H1 (cell line): Measurements from ENCODE around the gene ADH1B. TPM values are rescaled to one million over a fixed set of nuclear protein-coding genes. Genes with fewer than 3 reads are reported as not detected.

Experiments used
- CTCF ChIA-PET: fragments of 300-600 bp; sonication (Branson Sonifier 250); formaldehyde crosslinking; loops from one replicate; lab custom pipeline; 2021; ENCODE audit not compliant: partially characterized antibody; lab: Charles Lee
- POLR2A ChIA-PET: fragments of 300-600 bp; sonication (Branson Sonifier 250); formaldehyde crosslinking; loops from one replicate; lab custom pipeline; 2021; ENCODE audit warnings: inconsistent platforms; ENCODE audit not compliant: partially characterized antibody; lab: Charles Lee
- DNase-seq, 2 experiments: peaks; one replicate each; pipeline versions ENCODE4 v3.0.0 to v3.0.0-alpha.2; 2010 to 2022; ENCODE audit warnings: low spot score in 2 of 2, low read depth in 1 of 2, mixed read lengths in 1 of 2
- FAIRE-seq: peaks from 2 replicates; lab custom pipeline; 2011; peaks lifted over from hg19 to GRCh38; lab: Jason Lieb, UNC
- H2AFZ ChIP-seq: 2 replicates; pipeline ENCODE4 v1.8.1; 2012; ENCODE audit warnings: low read length, inconsistent platforms
- H2AK5ac ChIP-seq: 2 replicates; pipeline ENCODE4 v1.6.1; 2013; ENCODE audit warnings: low read depth, low read length
- H2BK120ac ChIP-seq: replicated peaks from 2 replicates; pipeline ENCODE3; 2013; ENCODE audit warnings: low read depth, low read length, inconsistent platforms
- H2BK12ac ChIP-seq: 2 replicates; pipeline ENCODE4 v1.6.1; 2013; ENCODE audit warnings: low read depth, low read length
- H2BK15ac ChIP-seq: 2 replicates; pipeline ENCODE4 v1.6.1; 2013; ENCODE audit warnings: low read length
- H2BK20ac ChIP-seq: 2 replicates; pipeline ENCODE4 v1.6.1; 2013; ENCODE audit warnings: low read length
- H2BK5ac ChIP-seq: 2 replicates; pipeline ENCODE4 v1.6.1; 2013; ENCODE audit warnings: low read depth, low read length
- H3K14ac ChIP-seq: 2 replicates; pipeline ENCODE4 v1.6.1; 2013; ENCODE audit warnings: inconsistent platforms; ENCODE audit not compliant: insufficient read length
- H3K18ac ChIP-seq: 2 replicates; pipeline ENCODE4 v1.6.1; 2013; ENCODE audit warnings: low read length; ENCODE audit errors: extremely low read depth
- H3K23ac ChIP-seq: 2 replicates; pipeline ENCODE4 v1.6.1; 2013; ENCODE audit warnings: inconsistent platforms; ENCODE audit not compliant: insufficient read length
- H3K23me2 ChIP-seq: 2 replicates; pipeline ENCODE4 v1.6.1; 2013; ENCODE audit warnings: low read depth, low read length
- H3K27ac ChIP-seq: 2 replicates; pipeline ENCODE4 v1.6.1; 2011; ENCODE audit warnings: low read depth, low read length, inconsistent platforms
- H3K27me3 ChIP-seq, 4 experiments: replicated peaks in 1 of 4; 1 replicate in 1 of 4; 2 replicates in 3 of 4; pipeline versions ENCODE4 v1.6.1 to v1.8.1; 2011 to 2013; ENCODE audit warnings: low read length in 3 of 4, mild to moderate bottlenecking in 3 of 4, inconsistent platforms in 2 of 4, mixed read lengths in 2 of 4, moderate library complexity in 1 of 4; ENCODE audit not compliant: control insufficient read depth in 3 of 4, insufficient read depth in 3 of 4; ENCODE audit errors: extremely low read depth in 1 of 4
- H3K36me3 ChIP-seq, 4 experiments: 2 replicates each; pipeline versions ENCODE4 v1.6.1 to v1.8.1; 2011 to 2013; ENCODE audit warnings: mild to moderate bottlenecking in 4 of 4, low read length in 3 of 4, moderate library complexity in 2 of 4, control low read depth in 1 of 4, inconsistent platforms in 1 of 4; ENCODE audit not compliant: insufficient read depth in 4 of 4, control insufficient read depth in 2 of 4
- H3K4ac ChIP-seq: replicated peaks from 2 replicates; pipeline ENCODE3; 2013; ENCODE audit warnings: low read length, low read depth, mixed read lengths, inconsistent platforms; ENCODE audit not compliant: insufficient read length
- H3K4me1 ChIP-seq, 4 experiments: replicated peaks in 1 of 4; 1 replicate in 1 of 4; 2 replicates in 3 of 4; pipeline versions ENCODE4 v1.6.1 to v1.8.1; 2011 to 2013; ENCODE audit warnings: low read length in 3 of 4, inconsistent platforms in 2 of 4, mixed read lengths in 1 of 4; ENCODE audit not compliant: insufficient read depth in 4 of 4, control insufficient read depth in 3 of 4
- H3K4me2 ChIP-seq, 2 experiments: 2 replicates each; pipeline versions ENCODE4 v1.6.1 to v1.8.1; 2011 to 2013; ENCODE audit warnings: low read depth in 2 of 2, low read length in 2 of 2, control low read depth in 1 of 2, inconsistent platforms in 1 of 2, mild to moderate bottlenecking in 1 of 2; ENCODE audit not compliant: insufficient read depth in 1 of 2
- H3K4me3 ChIP-seq, 4 experiments: fragments of 200-600, 300-600 bp in 1 of 4; sonication (generic), shearing (Covaris generic), sonication (Bioruptor Twin) in 1 of 4; 2 replicates each; pipeline versions ENCODE4 v1.5.1 to v1.8.1; 2011 to 2016; ENCODE audit warnings: low read length in 4 of 4, low read depth in 3 of 4, control low read depth in 2 of 4, inconsistent platforms in 2 of 4, mild to moderate bottlenecking in 2 of 4, mixed read lengths in 1 of 4, moderate library complexity in 1 of 4; ENCODE audit not compliant: insufficient read depth in 2 of 4; ENCODE audit errors: extremely low read depth in 1 of 4
- H3K56ac ChIP-seq: replicated peaks from 2 replicates; pipeline ENCODE3; 2013; ENCODE audit warnings: low read depth, mild to moderate bottlenecking, mixed read lengths, low read length, inconsistent platforms; ENCODE audit not compliant: insufficient read length
- H3K79me1 ChIP-seq: 2 replicates; pipeline ENCODE4 v1.6.1; 2013; ENCODE audit warnings: low read depth, low read length, control low read depth
- H3K79me2 ChIP-seq, 2 experiments: 2 replicates each; pipeline versions ENCODE4 v1.6.1 to v1.8.1; 2012 to 2013; ENCODE audit warnings: low read length in 2 of 2, mild to moderate bottlenecking in 2 of 2, inconsistent platforms in 1 of 2; ENCODE audit not compliant: insufficient read depth in 2 of 2, control insufficient read depth in 1 of 2
- H3K9ac ChIP-seq, 4 experiments: replicated peaks in 1 of 4; 1 replicate in 1 of 4; 2 replicates in 3 of 4; pipeline versions ENCODE4 v1.6.1 to v1.8.1; 2011 to 2013; ENCODE audit warnings: low read depth in 3 of 4, low read length in 3 of 4, control low read depth in 2 of 4, mild to moderate bottlenecking in 2 of 4, moderate library complexity in 2 of 4, inconsistent platforms in 1 of 4; ENCODE audit errors: extremely low read depth in 1 of 4
- H3K9me3 ChIP-seq, 2 experiments: 2 replicates each; pipeline versions ENCODE4 v1.6.1 to v1.8.1; 2012 to 2013; ENCODE audit warnings: mild to moderate bottlenecking in 2 of 2, moderate library complexity in 2 of 2, control low read depth in 1 of 2, inconsistent platforms in 1 of 2, low read depth in 1 of 2, low read length in 1 of 2, mixed read lengths in 1 of 2; ENCODE audit not compliant: insufficient read depth in 2 of 2
- H4K20me1 ChIP-seq, 2 experiments: replicated peaks in 1 of 2; 2 replicates each; pipeline versions ENCODE3 to v1.8.1; 2011 to 2013; ENCODE audit warnings: inconsistent platforms in 2 of 2, low read length in 2 of 2, mild to moderate bottlenecking in 1 of 2; ENCODE audit not compliant: insufficient read depth in 2 of 2, control insufficient read depth in 1 of 2
- H4K5ac ChIP-seq: 2 replicates; pipeline ENCODE4 v1.6.1; 2013; ENCODE audit warnings: low read length, low read depth, mixed read lengths, inconsistent platforms; ENCODE audit not compliant: insufficient read length
- H4K8ac ChIP-seq: 2 replicates; pipeline ENCODE4 v1.8.0; 2013; ENCODE audit warnings: mild to moderate bottlenecking, moderate library complexity, low read length, inconsistent platforms; ENCODE audit not compliant: insufficient read depth; ENCODE audit errors: extremely low read depth
- H4K91ac ChIP-seq: replicated peaks from 2 replicates; pipeline ENCODE3; 2013; ENCODE audit warnings: low read length, mixed read lengths, inconsistent platforms; ENCODE audit not compliant: insufficient read length
- ATF3 ChIP-seq: IDR thresholded peaks from 2 replicates; pipeline ENCODE4 v1.6.1; 2011; ENCODE audit warnings: low read depth, mild to moderate bottlenecking, low read length; ENCODE audit not compliant: insufficient read depth
- CREB1 ChIP-seq: IDR thresholded peaks from 2 replicates; pipeline ENCODE4 v1.6.1; 2012; ENCODE audit warnings: inconsistent platforms
- GTF2F1 ChIP-seq: IDR thresholded peaks from 2 replicates; pipeline ENCODE4 v1.6.1; 2012; ENCODE audit warnings: low read depth, low read length, improper control_type of control experiment, borderline replicate concordance
- MAFK ChIP-seq: IDR thresholded peaks from 2 replicates; pipeline ENCODE4 v1.6.1; 2012; ENCODE audit warnings: low read depth, mild to moderate bottlenecking, improper control_type of control experiment, low read length
- PHF8 ChIP-seq: fragments of 200-600 bp; sonication (generic); conservative IDR thresholded peaks from 2 replicates; pipeline ENCODE4 v1.7.1; 2012; ENCODE audit warnings: low read depth, mild to moderate bottlenecking, inconsistent platforms, low read length, moderate library complexity
- POLR2A ChIP-seq, 2 experiments: IDR thresholded peaks; 1 replicate in 1 of 2; 2 replicates in 1 of 2; pipeline ENCODE4 v1.6.1; 2011; ENCODE audit warnings: low read depth in 2 of 2, low read length in 2 of 2, mild to moderate bottlenecking in 2 of 2; ENCODE audit errors: control extremely low read depth in 1 of 2
- RAD21 ChIP-seq, 2 experiments: IDR thresholded peaks in 1 of 2; conservative IDR thresholded peaks in 1 of 2; 2 replicates each; pipeline ENCODE4 v1.6.1; 2011; ENCODE audit warnings: low read depth in 2 of 2, low read length in 2 of 2, improper control_type of control experiment in 1 of 2, inconsistent platforms in 1 of 2, mild to moderate bottlenecking in 1 of 2, moderate library complexity in 1 of 2
- RNF2 ChIP-seq: fragments of 200-900, 300-1000 bp; sonication (generic); IDR thresholded peaks from 2 replicates; pipeline ENCODE4 v1.7.1; 2016; ENCODE audit warnings: borderline replicate concordance, low read depth, mild to moderate bottlenecking, antibody characterized with exemption, low read length; ENCODE audit not compliant: poor library complexity, severe bottlenecking; ENCODE audit errors: missing control alignments
- RXRA ChIP-seq: IDR thresholded peaks from 2 replicates; pipeline ENCODE4 v1.6.1; 2011; ENCODE audit warnings: low read depth, mild to moderate bottlenecking, low read length, moderate library complexity; ENCODE audit not compliant: insufficient read depth
- TAF7 ChIP-seq: optimal IDR thresholded peaks from 2 replicates; pipeline ENCODE3; 2011; ENCODE audit warnings: low read depth, mild to moderate bottlenecking, inconsistent platforms, low read length, moderate library complexity, borderline replicate concordance
- TEAD4 ChIP-seq: IDR thresholded peaks from 2 replicates; pipeline ENCODE4 v1.6.1; 2012; ENCODE audit warnings: low read depth, low read length, inconsistent platforms, mixed read lengths
- WGBS, 2 experiments: shearing (Covaris generic) in 1 of 2; methylation state at CpG; one replicate each; pipeline versions ENCODE4 v1.1.6 to v1.1.7; 2013 to 2015; ENCODE audit warnings: low lambda C conversion rate in 2 of 2, mixed read lengths in 2 of 2, inconsistent platforms in 1 of 2, low coverage in 1 of 2, missing lambda C conversion rate in 1 of 2; ENCODE audit not compliant: insufficient replicate concordance in 2 of 2, insufficient coverage in 1 of 2, insufficient read length in 1 of 2; ENCODE audit errors: extremely low coverage in 1 of 2, missing lambda C conversion rate in 1 of 2; 5-methylcytosine and 5-hydroxymethylcytosine counted together
- polyA plus RNA-seq, 7 experiments: library from polyadenylated mRNA; depleted of rRNA in 3 of 7; stranded (reverse) in 5 of 7; unstranded in 2 of 7; fragments of >200 nt in 5 of 7; fragments of 200-250 nt in 2 of 7; gene quantifications; 1 replicate in 5 of 7; 2 replicates in 1 of 7; 4 replicates in 1 of 7; pipeline versions ENCODE4 v1.2.1 to v1.2.3, GENCODE V29; 2011 to 2013; ENCODE audit warnings: missing spikeins in 2 of 7, mixed read lengths in 2 of 7
- total RNA-seq: library from RNA; stranded (reverse); fragmentation: NEBNext Ultra II Directional; extraction: Animal tissue kit (Norgen Biotek cat#: 25700); gene quantifications from 2 replicates; pipeline ENCODE4 v1.2.1, GENCODE V29; 2021
- TF ChIP-seq, protein P1 (sequence below): IDR thresholded peaks from 2 replicates; pipeline ENCODE4 v1.6.1; 2012; ENCODE audit warnings: low read length, inconsistent platforms

ADH1B gene
- total and polyA plus RNA-seq, 2 of the 8 experiments (the other 6 are each of a cell fraction or from before 2014, with no cell fraction given): not detected

DNA sequence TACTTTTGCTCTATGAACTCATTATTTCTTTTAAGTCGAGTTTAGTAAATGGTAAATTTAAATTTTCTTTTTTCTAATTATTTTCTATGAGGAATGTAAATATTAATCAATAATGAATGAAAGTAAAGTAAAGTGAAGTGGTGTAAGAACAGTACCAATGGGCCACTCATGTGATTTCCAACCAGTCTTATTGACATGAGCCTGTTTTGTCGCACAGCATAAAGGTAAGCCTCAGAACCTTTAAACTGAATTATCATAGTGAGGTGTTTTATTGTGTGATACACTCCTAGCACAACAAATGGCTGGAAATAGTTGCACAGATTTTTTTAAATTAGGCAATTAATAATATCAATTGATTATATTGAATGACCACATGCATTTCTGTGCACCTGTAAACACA, 30.3 kb upstream of the ADH1B start:
- Histone ChIP-seq H4K20me1 (no peaks in the 10 kb centered on the region), H3K18ac (no peak overlapping the region), H4K5ac (no peak overlapping the region), H3K27me3 (no peaks in the 10 kb centered on the region), H2BK12ac (no peak overlapping the region), H3K14ac (no peak overlapping the region), H4K91ac (no peak overlapping the region), H4K8ac (no peak overlapping the region), H3K9me3 (no peaks in the 10 kb centered on the region), H3K27ac (no peak overlapping the region), H3K4ac (no peak overlapping the region), H3K23me2 (no peaks in the 10 kb centered on the region), H2BK120ac (no peak overlapping the region), H3K36me3 (no peaks in the 10 kb centered on the region), H3K4me1 (no peaks in the 10 kb centered on the region), H3K4me3 (no peak overlapping the region), H3K4me2 (no peak overlapping the region), H3K79me2 (no peaks in the 10 kb centered on the region), H3K9ac (no peak overlapping the region), H2BK5ac (no peak overlapping the region), H2BK20ac (no peak overlapping the region), H2AFZ (no peak overlapping the region), H3K56ac (no peak overlapping the region), H2AK5ac (no peak overlapping the region), H3K23ac (no peak overlapping the region), H3K79me1 (no peaks in the 10 kb centered on the region), H2BK15ac (no peak overlapping the region)
- FAIRE-seq (no peak), DNase-seq (no peak)
- CTCF ChIA-PET: no interaction called here
- TF ChIP-seq TEAD4 (no peak), GTF2F1 (no peak), RAD21 (IDR thresholded peaks at IDR 0.05 in 1 of 2, conservative IDR thresholded peaks at IDR 0.05 in 1 of 2; ENCODE audit: low read depth in 2 of 2, low read length in 2 of 2) (no peak), CREB1 (no peak), RNF2 (no peak), ATF3 (no peak), MAFK (no peak), PHF8 (no peak), TAF7 (no peak), RXRA (no peak), POLR2A (IDR thresholded peaks at IDR 0.05; ENCODE audit: control extremely low read depth in 1 of 2, low read depth in 2 of 2, low read length in 2 of 2) (no peak)
- TF ChIP-seq, protein P1, sequence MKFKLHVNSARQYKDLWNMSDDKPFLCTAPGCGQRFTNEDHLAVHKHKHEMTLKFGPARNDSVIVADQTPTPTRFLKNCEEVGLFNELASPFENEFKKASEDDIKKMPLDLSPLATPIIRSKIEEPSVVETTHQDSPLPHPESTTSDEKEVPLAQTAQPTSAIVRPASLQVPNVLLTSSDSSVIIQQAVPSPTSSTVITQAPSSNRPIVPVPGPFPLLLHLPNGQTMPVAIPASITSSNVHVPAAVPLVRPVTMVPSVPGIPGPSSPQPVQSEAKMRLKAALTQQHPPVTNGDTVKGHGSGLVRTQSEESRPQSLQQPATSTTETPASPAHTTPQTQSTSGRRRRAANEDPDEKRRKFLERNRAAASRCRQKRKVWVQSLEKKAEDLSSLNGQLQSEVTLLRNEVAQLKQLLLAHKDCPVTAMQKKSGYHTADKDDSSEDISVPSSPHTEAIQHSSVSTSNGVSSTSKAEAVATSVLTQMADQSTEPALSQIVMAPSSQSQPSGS: no peak
- WGBS, 2 experiments: 88% methylated on average over 2 of the region's 2 CpGs; no CpG with 5 or more reads in 1 of the 2 experiments
- POLR2A ChIA-PET: no interaction called here
